ENCODE measurements around the gene SCYL3.

GRCh38 chr1:169838942-169839341, 54.8 kb downstream of the SCYL3 start:
- TF ChIP-seq CTCF (conservative IDR thresholded peaks at IDR 0.05 in 1 of 2, IDR thresholded peaks at IDR 0.05 in 1 of 2; ENCODE audit: extremely low read depth in 1 of 2, insufficient read depth in 1 of 2, low read depth in 1 of 2, low read length in 2 of 2) (no peak), EZH2 (IDR thresholded peaks at IDR 0.05; ENCODE audit: borderline replicate concordance, low read length) (no peak)
